ENCODE measurements around the gene CLSTN2.
A peak's percentile ranks its signal among the peaks of the same experiment; 100 is the strongest.

GRCh38 chr3:140206196-140207040 is 271.4 kb downstream of the CLSTN2 start:
- TF ChIP-seq CTCF (IDR thresholded peaks at IDR 0.05; ENCODE audit: insufficient read depth, low read depth, low read length) (peak; percentile 27), EZH2 (IDR thresholded peaks at IDR 0.05; ENCODE audit: insufficient read depth, low read length) (no peak)
